DOHH2 (cell line): Measurements from ENCODE around the gene FADS6.

Source experiments
- H3F3A ChIP-seq: fragments of 200-600 bp; sonication (generic), shearing (Covaris generic); 2 replicates; pipeline ENCODE4 v1.6.0; 2016; ENCODE audit warnings: antibody characterized with exemption, mild to moderate bottlenecking; ENCODE audit not compliant: control insufficient read depth, insufficient read depth
- H3K27ac ChIP-seq: fragments of 200-600 bp; sonication (generic); 2 replicates; pipeline ENCODE4 v1.5.1; 2014; ENCODE audit warnings: low read depth, mild to moderate bottlenecking, low read length, moderate library complexity
- H3K27me3 ChIP-seq: fragments of 200-600 bp; sonication (generic); 2 replicates; pipeline ENCODE4 v1.6.1; 2014; ENCODE audit warnings: mild to moderate bottlenecking, low read length, mixed read lengths; ENCODE audit not compliant: control insufficient read depth
- H3K36me3 ChIP-seq: fragments of 200-600 bp; sonication (generic); 2 replicates; pipeline ENCODE4 v1.6.1; 2014; ENCODE audit warnings: mild to moderate bottlenecking, low read length, moderate library complexity, mixed read lengths; ENCODE audit not compliant: control insufficient read depth
- H3K4me1 ChIP-seq: fragments of 200-600 bp; sonication (generic); 2 replicates; pipeline ENCODE4 v1.6.1; 2014; ENCODE audit warnings: mild to moderate bottlenecking, low read length, mixed read lengths; ENCODE audit not compliant: control insufficient read depth
- H3K4me2 ChIP-seq: fragments of 200-600 bp; sonication (generic); 2 replicates; pipeline ENCODE4 v1.6.0; 2014; ENCODE audit warnings: mild to moderate bottlenecking, low read length, moderate library complexity
- H3K4me3 ChIP-seq: fragments of 200-600 bp; sonication (generic); 2 replicates; pipeline ENCODE4 v1.5.1; 2014; ENCODE audit warnings: mild to moderate bottlenecking, low read length, mixed read lengths
- H3K79me2 ChIP-seq: fragments of 200-600 bp; sonication (generic); 2 replicates; pipeline ENCODE4 v1.6.1; 2014; ENCODE audit warnings: mild to moderate bottlenecking, low read length, mixed read lengths; ENCODE audit not compliant: control insufficient read depth
- H3K9me2 ChIP-seq: fragments of 200-600 bp; sonication (generic); replicated peaks from 2 replicates; pipeline ENCODE4 v1.6.1; 2014; ENCODE audit warnings: mild to moderate bottlenecking, low read length, mixed read lengths; ENCODE audit not compliant: control insufficient read depth
- H3K9me3 ChIP-seq: fragments of 200-600 bp; sonication (generic); 2 replicates; pipeline ENCODE4 v1.6.1; 2014; ENCODE audit warnings: antibody characterized with exemption, low read length, mixed read lengths; ENCODE audit not compliant: control insufficient read depth, insufficient read depth
- H4K20me1 ChIP-seq: fragments of 200-600 bp; sonication (generic); 2 replicates; pipeline ENCODE4 v1.6.0; 2014; ENCODE audit warnings: low read depth, mild to moderate bottlenecking, antibody characterized with exemption, low read length, moderate library complexity; ENCODE audit not compliant: control insufficient read depth, insufficient read depth
- CTCF ChIP-seq: fragments of 200-600 bp; sonication (generic); IDR thresholded peaks from one replicate; pipeline ENCODE4 v1.5.1; 2014; ENCODE audit warnings: antibody characterized with exemption, mild to moderate bottlenecking, low read depth, low read length; ENCODE audit not compliant: poor library complexity, severe bottlenecking
- EZH2phosphoT487 ChIP-seq: fragments of 200-600 bp; sonication (generic); IDR thresholded peaks from 2 replicates; pipeline ENCODE4 v1.6.1; 2017; ENCODE audit warnings: borderline replicate concordance, mild to moderate bottlenecking, antibody characterized with exemption, low read length, moderate library complexity, mixed read lengths

FADS6 gene

DNA sequence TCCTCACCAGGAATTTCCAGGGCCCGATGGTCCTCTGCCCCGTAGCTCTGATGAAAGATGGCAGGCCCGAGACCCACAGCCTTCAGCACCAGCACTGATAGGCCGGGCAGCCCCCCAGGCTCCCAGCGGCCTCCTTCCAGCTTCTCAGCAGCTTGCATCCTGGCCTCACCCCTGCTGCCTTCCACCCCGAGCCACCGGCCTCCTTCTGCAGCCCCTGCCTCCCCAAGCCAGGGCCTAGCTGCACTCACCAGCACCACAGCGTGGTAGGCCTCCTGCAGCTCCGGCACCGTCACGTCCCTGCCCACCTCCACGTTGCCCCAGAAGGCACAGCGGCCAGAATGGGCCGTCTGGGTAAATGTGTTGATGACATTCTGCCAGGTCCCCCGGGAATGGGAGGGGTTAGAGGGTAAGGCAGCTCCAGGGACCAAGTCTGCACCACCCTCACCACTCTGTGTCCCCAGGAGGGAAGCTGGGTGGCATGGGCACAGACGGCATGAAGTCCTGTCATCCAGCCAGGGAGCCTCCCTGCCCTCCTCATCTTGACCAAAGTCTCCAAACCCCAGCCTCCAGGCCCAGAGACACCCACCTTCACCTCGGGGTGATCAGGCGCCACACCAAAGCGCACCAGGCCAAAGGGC, 27.1 kb downstream of the FADS6 start:
- Histone ChIP-seq H3K4me1 (no peaks in the 10 kb centered on the region; the same call in 1 of the 2 replicates), H3K9me2 (no peaks in the 10 kb centered on the region), H3K27ac (no peak overlapping the region)

DNA sequence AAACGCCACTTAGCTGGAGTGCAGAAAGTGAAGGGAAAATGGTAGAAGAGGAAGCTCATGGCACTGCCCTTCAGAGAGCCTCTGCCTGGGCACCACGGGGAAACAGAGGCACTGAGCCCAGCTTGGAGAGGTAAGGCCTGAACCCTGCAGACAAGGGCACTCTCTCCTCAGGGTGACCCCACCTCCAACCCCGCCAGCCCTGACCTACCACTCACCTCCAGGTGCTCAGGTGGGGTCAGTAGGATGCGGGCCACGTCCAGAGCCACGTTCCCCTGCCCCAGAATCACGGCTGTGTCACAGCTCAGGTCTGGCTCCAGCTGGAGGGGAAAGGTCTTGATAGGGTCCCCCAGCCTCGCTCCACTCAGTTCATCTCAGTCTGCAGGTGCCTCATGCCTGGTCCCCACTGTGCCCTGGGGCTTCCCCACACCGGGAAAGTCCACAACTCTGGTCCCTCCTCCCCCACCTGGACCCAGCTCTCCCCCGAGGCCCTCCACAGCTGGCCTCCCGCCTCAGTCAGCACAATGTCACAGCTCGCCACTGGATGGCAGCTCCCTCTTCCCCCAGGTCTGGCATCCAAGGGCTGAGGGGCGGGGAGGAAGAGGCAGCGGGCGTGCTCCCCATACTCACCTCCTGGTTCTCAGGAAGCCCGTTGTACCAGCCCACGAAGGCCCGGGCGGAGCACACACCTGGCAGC, 27.8 kb downstream of the FADS6 start:
- H4K20me1 ChIP-seq: no peaks in the 10 kb centered on the region
- peaks cover 10% of the 10 kb centered on the region for H3K27me3 ChIP-seq
- no peaks in the 10 kb centered on the region for H3K36me3 ChIP-seq
- H3K4me2 ChIP-seq: no peak overlapping the region
- peaks cover under 1% of the 10 kb centered on the region; the same call in 1 of the 2 replicates for H3K4me1 ChIP-seq
- TF ChIP-seq CTCF: no peak
- TF ChIP-seq EZH2phosphoT487: no peak
- H3K27ac ChIP-seq: no peak overlapping the region
- no peaks in the 10 kb centered on the region for H3K79me2 ChIP-seq
- no peaks in the 10 kb centered on the region for H3K9me3 ChIP-seq
- H3K9me2 ChIP-seq: no peaks in the 10 kb centered on the region
- H3F3A ChIP-seq: 0 out of 2 replicates have a peak, but pooled peaks cover 2% of the 10 kb centered on the region
- no peak overlapping the region for H3K4me3 ChIP-seq

More for the DNA sequence above, 27.1 kb downstream of the FADS6 start:
- Histone ChIP-seq H4K20me1 (no peaks in the 10 kb centered on the region), H3K4me2 (no peak overlapping the region), H3F3A (0 out of 2 replicates have a peak, but pooled peaks cover 2% of the 10 kb centered on the region), H3K36me3 (no peaks in the 10 kb centered on the region), H3K4me3 (no peak overlapping the region), H3K27me3 (peaks cover 4% of the 10 kb centered on the region), H3K79me2 (no peaks in the 10 kb centered on the region), H3K9me3 (no peaks in the 10 kb centered on the region)
- TF ChIP-seq CTCF: no peak
- TF ChIP-seq EZH2phosphoT487: no peak

DNA sequence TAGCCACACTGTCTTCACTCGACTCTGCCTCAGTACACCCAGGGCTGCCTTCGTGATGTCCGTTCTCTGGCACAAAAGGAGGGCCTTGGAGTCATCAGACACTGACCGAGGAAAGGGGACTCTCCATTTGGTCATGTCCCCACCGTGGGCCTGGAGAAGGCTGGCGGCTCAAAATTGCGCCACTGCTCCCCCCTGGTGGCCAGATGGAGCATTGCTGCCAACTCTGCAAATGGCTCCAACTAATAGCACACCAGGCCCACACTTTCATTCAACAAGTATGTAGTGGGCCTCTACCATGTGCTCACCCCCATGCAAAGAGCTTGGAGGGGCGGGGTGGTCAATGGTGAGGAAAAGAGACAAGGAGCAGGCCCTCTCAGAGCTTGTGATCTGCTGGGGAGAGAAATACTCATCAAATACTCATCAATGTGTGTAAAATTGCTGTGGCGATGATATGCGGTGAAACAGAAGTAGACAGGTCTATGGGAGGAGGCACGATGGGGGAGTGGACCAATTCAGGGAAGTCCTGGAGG, 28.5 kb downstream of the FADS6 start:
- no peak for TF ChIP-seq EZH2phosphoT487
- TF ChIP-seq CTCF: peak; percentile 96
- Histone ChIP-seq H3K27me3 (peaks cover 17% of the 10 kb centered on the region), H3K4me2 (no peak overlapping the region), H3F3A (0 out of 2 replicates have a peak, but pooled peaks cover 2% of the 10 kb centered on the region), H3K36me3 (no peaks in the 10 kb centered on the region), H3K9me2 (no peaks in the 10 kb centered on the region), H4K20me1 (no peaks in the 10 kb centered on the region), H3K4me1 (peaks cover 7% of the 10 kb centered on the region), H3K9me3 (no peaks in the 10 kb centered on the region), H3K79me2 (no peaks in the 10 kb centered on the region), H3K27ac (no peak overlapping the region), H3K4me3 (no peak overlapping the region)
